ENCODE data around the gene USP21.

- TF ChIP-seq, protein P1, sequence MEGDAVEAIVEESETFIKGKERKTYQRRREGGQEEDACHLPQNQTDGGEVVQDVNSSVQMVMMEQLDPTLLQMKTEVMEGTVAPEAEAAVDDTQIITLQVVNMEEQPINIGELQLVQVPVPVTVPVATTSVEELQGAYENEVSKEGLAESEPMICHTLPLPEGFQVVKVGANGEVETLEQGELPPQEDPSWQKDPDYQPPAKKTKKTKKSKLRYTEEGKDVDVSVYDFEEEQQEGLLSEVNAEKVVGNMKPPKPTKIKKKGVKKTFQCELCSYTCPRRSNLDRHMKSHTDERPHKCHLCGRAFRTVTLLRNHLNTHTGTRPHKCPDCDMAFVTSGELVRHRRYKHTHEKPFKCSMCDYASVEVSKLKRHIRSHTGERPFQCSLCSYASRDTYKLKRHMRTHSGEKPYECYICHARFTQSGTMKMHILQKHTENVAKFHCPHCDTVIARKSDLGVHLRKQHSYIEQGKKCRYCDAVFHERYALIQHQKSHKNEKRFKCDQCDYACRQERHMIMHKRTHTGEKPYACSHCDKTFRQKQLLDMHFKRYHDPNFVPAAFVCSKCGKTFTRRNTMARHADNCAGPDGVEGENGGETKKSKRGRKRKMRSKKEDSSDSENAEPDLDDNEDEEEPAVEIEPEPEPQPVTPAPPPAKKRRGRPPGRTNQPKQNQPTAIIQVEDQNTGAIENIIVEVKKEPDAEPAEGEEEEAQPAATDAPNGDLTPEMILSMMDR (IDR thresholded peaks at IDR 0.05): peak in 5 of 6 experiments; percentile 30 to 50 (median 45)
- TF ChIP-seq POLR2A (IDR thresholded peaks at IDR 0.05): peak; percentile 35 to 54
These were observed 6.7 kb downstream of the USP21 start, which contains the start of gene PPOX for GRCh38 chr1:161165742-161166668.

All from Peyer's patch (tissue), 4 donors.